Spleen (tissue), 11 donors: ENCODE data around the gene GTF2H4. TPM values are rescaled to one million over a fixed set of nuclear protein-coding genes. Genes with fewer than 3 reads are reported as not detected.

ENCODE experiments used
- DNase-seq: peaks from one replicate; pipeline ENCODE4 v3.0.0-alpha.2; 2020
- H3K27ac ChIP-seq, 8 donors: fragments of 200-600 bp; sonication (generic) in 7 of 8; 1 replicate in 4 of 8; 2 replicates in 4 of 8; pipeline versions ENCODE4 v1.5.0 to v1.8.0; 2016 to 2021; ENCODE audit warnings: inconsistent platforms in 4 of 8, mild to moderate bottlenecking in 4 of 8, moderate library complexity in 1 of 8
- H3K27me3 ChIP-seq, 7 donors: fragments of 200-600 bp; sonication (generic) in 6 of 7; replicated peaks in 1 of 7; 1 replicate in 4 of 7; 2 replicates in 3 of 7; pipeline versions ENCODE4 v1.5.0 to v1.8.0; 2016 to 2021; ENCODE audit warnings: inconsistent platforms in 3 of 7, mild to moderate bottlenecking in 1 of 7
- H3K36me3 ChIP-seq, 6 donors: fragments of 200-600 bp; sonication (generic) in 5 of 6; 1 replicate in 4 of 6; 2 replicates in 2 of 6; pipeline versions ENCODE4 v1.5.0 to v1.8.0; 2016 to 2021; ENCODE audit warnings: inconsistent platforms in 2 of 6
- H3K4me1 ChIP-seq, 6 donors: fragments of 200-600 bp; sonication (generic) in 5 of 6; 1 replicate in 3 of 6; 2 replicates in 3 of 6; pipeline versions ENCODE4 v1.5.0 to v1.8.0; 2016 to 2021; ENCODE audit warnings: inconsistent platforms in 3 of 6
- H3K4me3 ChIP-seq, 8 donors: fragments of 200-600 bp; sonication (generic) in 7 of 8; 1 replicate in 4 of 8; 2 replicates in 4 of 8; pipeline versions ENCODE4 v1.5.0 to v1.8.0; 2016 to 2021; ENCODE audit warnings: inconsistent platforms in 4 of 8, mild to moderate bottlenecking in 4 of 8, moderate library complexity in 2 of 8
- H3K9me3 ChIP-seq, 8 donors: fragments of 200-600 bp; sonication (generic) in 7 of 8; 1 replicate in 4 of 8; 2 replicates in 4 of 8; pipeline versions ENCODE4 v1.5.0 to v1.8.0; 2016 to 2021; ENCODE audit warnings: inconsistent platforms in 4 of 8
- POLR2A ChIP-seq, 3 donors: fragments of 450-650 bp; IDR thresholded peaks; one replicate each; pipeline ENCODE4 v1.5.1; 2017; ENCODE audit warnings: antibody characterized with exemption in 3 of 3, mild to moderate bottlenecking in 1 of 3
- POLR2AphosphoS5 ChIP-seq, 3 donors: sonication (generic); formaldehyde crosslinking; IDR thresholded peaks; one replicate each; pipeline ENCODE4 v1.5.1; 2017; ENCODE audit warnings: antibody characterized with exemption in 3 of 3
- WGBS, 5 donors: extraction: QIAGEN DNeasy Blood & Tissue Kit in 3 of 5; methylation state at CpG; one replicate each; pipeline versions ENCODE4 v1.1.5 to v1.1.7; 2013 to 2018; 5-methylcytosine and 5-hydroxymethylcytosine counted together
- intact Hi-C: fragments of 100-400 bp; cut with DNase I; formaldehyde crosslinking; loops from one replicate; pipeline ENCODE4 v1.15.0; 2023; ENCODE audit warnings: low total_unique reads
- polyA plus RNA-seq, 3 donors: library from polyadenylated mRNA; stranded (reverse); fragments of 200-250 nt; gene quantifications; one replicate each; pipeline ENCODE4 v1.2.1, GENCODE V29; 2013
- total RNA-seq, 7 donors: library from RNA; depleted of rRNA in 3 of 7; stranded (reverse); fragments of >200 nt in 3 of 7; fragmentation: NEBNext Ultra II Directional in 4 of 7; extraction: Animal tissue kit (Norgen Biotek cat#: 25700) in 4 of 7; gene quantifications; one replicate each; pipeline versions ENCODE4 v1.1.0 to v1.2.1, GENCODE V29; 2016 to 2021
- TF ChIP-seq, protein P1 (sequence below), 11 experiments: fragments of 200-600 bp in 7 of 11; fragments of 450-650 bp in 4 of 11; sonication (generic) in 4 of 11; IDR thresholded peaks in 8 of 11; conservative IDR thresholded peaks in 3 of 11; 1 replicate in 7 of 11; 2 replicates in 4 of 11; pipeline versions ENCODE4 v1.4.0 to v1.8.0; 2016 to 2021; ENCODE audit warnings: antibody characterized with exemption in 11 of 11, inconsistent platforms in 4 of 11, mild to moderate bottlenecking in 1 of 11
- donor health status: healthy with polysubstance abuse.
- donor health status: DM: no; HTN: no; CAD: no; lungs with moderate emphysema.
- donor health status: DM: no; HTN: no; CAD: no.
- donor health status: Bipolar disorder and iron deficiency.
- donor health status: healthy.
- donor health status: DM: no; HTN: no; CAD: no.
- donor health status: DM: yes; HTN: yes; CAD: no.

GTF2H4 gene
- total and polyA plus RNA-seq, 10 donors, result 20.6 to 49.7 (median 29.3) TPM

DNA sequence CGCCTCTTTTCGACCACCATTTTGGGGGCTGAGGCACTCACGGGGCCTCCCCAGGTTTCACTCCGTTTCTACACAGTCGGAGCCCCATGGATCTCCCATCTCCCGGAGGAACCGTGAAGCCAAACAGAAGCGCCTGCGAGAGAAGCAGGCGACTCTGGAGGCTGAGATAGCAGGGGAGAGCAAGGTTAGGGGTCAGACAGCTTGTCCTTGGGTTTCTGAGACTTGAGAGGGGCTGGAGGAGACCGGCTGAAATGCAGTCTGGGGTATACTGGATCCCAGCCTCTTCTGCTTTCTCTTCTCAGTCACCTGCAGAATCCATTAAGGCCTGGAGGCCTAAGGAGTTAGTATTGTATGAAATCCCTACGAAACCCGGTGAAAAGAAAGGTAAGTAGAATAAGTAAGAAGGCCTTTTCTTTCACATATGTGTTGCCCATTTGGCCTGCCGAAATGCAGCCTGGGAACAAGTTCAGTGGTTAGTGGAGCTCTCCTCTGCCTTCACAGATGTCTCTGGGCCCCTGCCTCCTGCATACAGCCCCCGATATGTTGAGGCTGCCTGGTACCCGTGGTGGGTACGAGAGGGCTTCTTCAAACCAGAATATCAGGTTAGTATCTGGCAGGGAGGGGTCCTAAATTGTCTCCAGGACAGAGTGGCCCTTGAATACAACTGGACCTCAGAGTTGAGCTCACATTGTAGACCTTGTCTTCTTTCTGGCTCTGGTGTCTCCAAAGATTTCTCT, 7.0 kb downstream of the GTF2H4 start:
- intact Hi-C loops, result loop anchor here (5.0 kb wide), 1 partner anchor 147 kb away; no protein-coding TSS in a partner anchor
- H3K27ac ChIP-seq, result peak overlapping the region; percentile 67 to 91 (median 88)
- no peaks in the 10 kb centered on the region for H3K27me3 ChIP-seq
- H3K36me3 ChIP-seq, result peaks cover 0 to 72% (median 53%) of the 10 kb centered on the region in 6 donors
- no peak for TF ChIP-seq POLR2A (IDR thresholded peaks at IDR 0.05)
- TF ChIP-seq, protein P1, sequence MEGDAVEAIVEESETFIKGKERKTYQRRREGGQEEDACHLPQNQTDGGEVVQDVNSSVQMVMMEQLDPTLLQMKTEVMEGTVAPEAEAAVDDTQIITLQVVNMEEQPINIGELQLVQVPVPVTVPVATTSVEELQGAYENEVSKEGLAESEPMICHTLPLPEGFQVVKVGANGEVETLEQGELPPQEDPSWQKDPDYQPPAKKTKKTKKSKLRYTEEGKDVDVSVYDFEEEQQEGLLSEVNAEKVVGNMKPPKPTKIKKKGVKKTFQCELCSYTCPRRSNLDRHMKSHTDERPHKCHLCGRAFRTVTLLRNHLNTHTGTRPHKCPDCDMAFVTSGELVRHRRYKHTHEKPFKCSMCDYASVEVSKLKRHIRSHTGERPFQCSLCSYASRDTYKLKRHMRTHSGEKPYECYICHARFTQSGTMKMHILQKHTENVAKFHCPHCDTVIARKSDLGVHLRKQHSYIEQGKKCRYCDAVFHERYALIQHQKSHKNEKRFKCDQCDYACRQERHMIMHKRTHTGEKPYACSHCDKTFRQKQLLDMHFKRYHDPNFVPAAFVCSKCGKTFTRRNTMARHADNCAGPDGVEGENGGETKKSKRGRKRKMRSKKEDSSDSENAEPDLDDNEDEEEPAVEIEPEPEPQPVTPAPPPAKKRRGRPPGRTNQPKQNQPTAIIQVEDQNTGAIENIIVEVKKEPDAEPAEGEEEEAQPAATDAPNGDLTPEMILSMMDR (IDR thresholded peaks at IDR 0.05 in 8 of 11, conservative IDR thresholded peaks at IDR 0.05 in 3 of 11), result no peak
- no peak for TF ChIP-seq POLR2AphosphoS5 (IDR thresholded peaks at IDR 0.05)
- H3K4me1 ChIP-seq, result peaks cover 18 to 48% (median 27%) of the 10 kb centered on the region in 6 donors
- no peaks in the 10 kb centered on the region for H3K9me3 ChIP-seq
- 41 to 62% (median 51%) methylated on average over 17 of the region's 17 CpGs for WGBS, 5 donors
- peak overlapping the region; percentile 48 to 91 (median 76) for H3K4me3 ChIP-seq
- no peak for DNase-seq

DNA sequence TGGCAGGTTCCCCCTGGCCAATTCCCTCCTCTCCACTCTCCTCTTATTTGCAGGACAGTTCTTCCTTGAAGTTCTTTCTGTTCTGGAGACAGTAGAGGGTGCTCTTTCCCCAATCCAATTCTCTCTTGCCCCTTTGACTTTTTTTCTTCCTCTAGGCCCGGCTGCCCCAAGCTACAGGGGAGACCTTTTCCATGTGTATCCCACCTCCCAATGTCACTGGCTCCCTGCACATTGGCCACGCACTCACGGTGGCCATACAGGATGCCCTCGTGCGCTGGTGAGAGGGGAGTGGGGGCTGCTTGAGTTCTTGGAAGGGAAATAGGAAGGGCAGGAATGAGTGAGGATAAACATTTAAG, 7.6 kb downstream of the GTF2H4 start:
- 17 to 25% (median 22%) methylated on average over 5 of the region's 5 CpGs for WGBS, 5 donors
- H3K9me3 ChIP-seq, result no peaks in the 10 kb centered on the region
- DNase-seq, result no peak
- peaks cover 1 to 72% (median 53%) of the 10 kb centered on the region in 6 donors for H3K36me3 ChIP-seq
- no peak overlapping the region for H3K4me3 ChIP-seq
- TF ChIP-seq, protein P1 (IDR thresholded peaks at IDR 0.05 in 8 of 11, conservative IDR thresholded peaks at IDR 0.05 in 3 of 11), result peak in 10 of 11 experiments; percentile 16 to 64 (median 47)
- TF ChIP-seq POLR2A (IDR thresholded peaks at IDR 0.05) (no peak), POLR2AphosphoS5 (IDR thresholded peaks at IDR 0.05) (peak in 1 of 3 donors; percentile 44)
- H3K27me3 ChIP-seq, result no peaks in the 10 kb centered on the region
- intact Hi-C loops, result loop anchor here (5.0 kb wide), 1 partner anchor 147 kb away; no protein-coding TSS in a partner anchor
- peak overlapping the region in 4 of 8 donors; percentile 85 to 91 (median 90) for H3K27ac ChIP-seq
- H3K4me1 ChIP-seq, result peaks cover 18 to 43% (median 27%) of the 10 kb centered on the region in 6 donors

DNA sequence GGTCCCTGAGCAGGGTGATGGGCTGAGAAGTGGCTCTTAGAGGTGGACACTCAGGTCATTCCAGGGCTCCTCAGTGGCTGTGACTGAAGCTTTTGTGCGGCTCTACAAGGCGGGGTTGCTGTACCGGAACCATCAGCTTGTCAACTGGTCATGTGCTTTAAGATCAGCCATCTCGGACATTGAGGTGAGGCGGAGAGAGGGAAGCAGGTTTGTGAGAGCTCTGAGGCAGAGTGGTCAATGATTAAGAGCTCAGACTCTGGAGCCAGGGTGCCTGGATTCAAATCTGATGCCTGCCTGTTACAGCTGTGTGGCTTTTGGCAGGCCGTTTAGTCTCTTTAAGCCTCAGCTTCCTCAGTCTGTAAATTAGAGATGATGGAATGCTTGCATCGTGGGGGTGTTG, 9.0 kb downstream of the GTF2H4 start:
- H3K4me1 ChIP-seq, result peaks cover 18 to 43% (median 27%) of the 10 kb centered on the region in 6 donors
- peaks cover 3 to 72% (median 52%) of the 10 kb centered on the region in 6 donors for H3K36me3 ChIP-seq
- TF ChIP-seq, protein P1 (IDR thresholded peaks at IDR 0.05 in 8 of 11, conservative IDR thresholded peaks at IDR 0.05 in 3 of 11), result no peak
- TF ChIP-seq POLR2A (IDR thresholded peaks at IDR 0.05) (no peak), POLR2AphosphoS5 (IDR thresholded peaks at IDR 0.05) (no peak)
- intact Hi-C loops, result loop anchor here (5.0 kb wide), 1 partner anchor 145 kb away; no protein-coding TSS in a partner anchor
- no peaks in the 10 kb centered on the region for H3K27me3 ChIP-seq
- WGBS, 5 donors, result 92 to 99% (median 94%) methylated on average over 7 of the region's 7 CpGs
- H3K27ac ChIP-seq, result no peak overlapping the region
- H3K4me3 ChIP-seq, result no peak overlapping the region
- H3K9me3 ChIP-seq, result no peaks in the 10 kb centered on the region
- no peak for DNase-seq

DNA sequence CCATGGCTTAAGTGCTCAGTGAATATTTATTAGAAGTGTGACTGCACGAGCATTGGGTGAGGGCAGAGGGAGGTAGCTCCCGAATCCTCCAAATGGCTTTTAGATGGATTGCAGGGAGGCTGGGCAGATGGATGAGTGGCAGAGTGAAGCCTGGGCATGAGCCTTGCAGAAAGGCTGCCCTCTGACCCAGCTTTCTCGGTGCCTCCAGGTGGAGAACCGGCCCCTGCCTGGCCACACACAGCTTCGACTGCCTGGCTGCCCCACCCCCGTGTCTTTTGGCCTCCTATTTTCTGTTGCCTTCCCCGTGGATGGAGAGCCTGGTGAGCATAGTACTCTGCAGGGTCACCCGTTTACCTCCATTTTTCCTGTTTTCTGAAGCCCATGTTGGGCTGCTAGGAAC, 9.5 kb downstream of the GTF2H4 start:
- 92 to 94% (median 93%) methylated on average over 8 of the region's 8 CpGs for WGBS, 5 donors
- peaks cover 3 to 72% (median 52%) of the 10 kb centered on the region in 6 donors for H3K36me3 ChIP-seq
- no peaks in the 10 kb centered on the region for H3K9me3 ChIP-seq
- no peak for DNase-seq
- no peaks in the 10 kb centered on the region for H3K27me3 ChIP-seq
- intact Hi-C loops, result loop anchor here (5.0 kb wide), 1 partner anchor 145 kb away; no protein-coding TSS in a partner anchor
- no peak overlapping the region for H3K27ac ChIP-seq
- H3K4me1 ChIP-seq, result peaks cover 18 to 43% (median 27%) of the 10 kb centered on the region in 6 donors
- H3K4me3 ChIP-seq, result no peak overlapping the region
- TF ChIP-seq POLR2AphosphoS5 (IDR thresholded peaks at IDR 0.05), result no peak
- TF ChIP-seq, protein P1 (IDR thresholded peaks at IDR 0.05 in 8 of 11, conservative IDR thresholded peaks at IDR 0.05 in 3 of 11), result no peak
